IMR-90 (cell line): ENCODE results near the gene GUF1. TPM values are rescaled to one million over a fixed set of nuclear protein-coding genes. Genes with fewer than 3 reads are reported as not detected.

Source experiments
- polyA plus RNA-seq, 3 experiments: library from polyadenylated mRNA; depleted of rRNA; stranded (reverse); fragments of >200 nt; gene quantifications; 2 replicates each; pipeline ENCODE4 v1.2.3, GENCODE V29; 2012; ENCODE audit warnings: low replicate concordance in 1 of 3
- total RNA-seq: library from RNA; depleted of rRNA; stranded (reverse); fragments of >200 nt; gene quantifications from 2 replicates; pipeline ENCODE4 v1.2.3, GENCODE V29; 2012; rRNA removed

Gene GUF1
- total and polyA plus RNA-seq, 2 of the 4 experiments (the other 2 are of a cell fraction) = 9.9 to 10.6 TPM

Other genes starting within 250 kb of the GUF1 start
- not detected in 2 replicates for gene KCTD8, start 229.6 kb upstream of the GUF1 start, total RNA-seq
- gene KCTD8, start 229.6 kb upstream of the GUF1 start, polyA plus RNA-seq (2012; rRNA removed) = 0.03 TPM in 2 replicates
- gene YIPF7, start 26.8 kb upstream of the GUF1 start, total RNA-seq = not detected in 2 replicates
- not detected in 2 replicates for gene YIPF7, start 26.8 kb upstream of the GUF1 start, polyA plus RNA-seq (2012; rRNA removed)
- gene GNPDA2, start 48.1 kb downstream of the GUF1 start, total RNA-seq = 13.4 and 23.1 TPM in 2 replicates
- 8.2 and 11.0 TPM in 2 replicates for gene GNPDA2, start 48.1 kb downstream of the GUF1 start, polyA plus RNA-seq (2012; rRNA removed)